K562 (cell line): ENCODE results near the gene WWOX. TPM values are rescaled to one million over a fixed set of nuclear protein-coding genes. Genes with fewer than 3 reads are reported as not detected.

Experiments
- ATAC-seq: fragments of 200-7000 bp; cut with Tn5 transposase; 3 replicates; pipeline ENCODE4 v1.9.1; 2020; ENCODE audit warnings: moderate library complexity
- BruUV-seq: library from RNA; stranded (reverse); fragments of 400-500 nt; replicated peaks from 2 replicates; lab custom pipeline; 2021; lab: Mats Ljungman, UMichigan
- CTCF ChIA-PET: fragments of 300-600 bp; formaldehyde crosslinking; extraction: SDS; loops from one replicate; lab custom pipeline; 2021; ENCODE audit warnings: low intra/inter-chr PET ratio; lab: Yijun Ruan, JAX
- POLR2A ChIA-PET: fragments of 300-600, 350-650 bp; sonication (Branson Sonifier 250); formaldehyde crosslinking; extraction: SDS; loops from one replicate; lab custom pipeline; 2021; ENCODE audit warnings: antibody characterized with exemption, inconsistent platforms; lab: Yijun Ruan, JAX
- DNase-seq, 4 experiments: peaks; one replicate each; pipeline versions ENCODE4 v3.0.0 to v3.0.0-alpha.2; 2011 to 2018; ENCODE audit warnings: low spot score in 3 of 4, mixed read lengths in 3 of 4; ENCODE audit errors: extremely low read depth in 1 of 4
- FAIRE-seq: peaks from 2 replicates; lab custom pipeline; 2011; peaks lifted over from hg19 to GRCh38; lab: Jason Lieb, UNC
- H2AFZ ChIP-seq: 2 replicates; pipeline ENCODE4 v1.6.0; 2011; ENCODE audit warnings: low read depth, low read length, control low read depth, inconsistent platforms
- H3K27ac ChIP-seq: fragments of 200-600 bp; 3 replicates; pipeline ENCODE4 v1.8.0; 2011; ENCODE audit warnings: low read depth, mild to moderate bottlenecking, control low read depth, inconsistent platforms, low read length, moderate library complexity, mixed read lengths; ENCODE audit errors: extremely low read depth
- H3K27me3 ChIP-seq, 2 experiments: fragments of 300-600 bp in 1 of 2; 2 replicates in 1 of 2; 3 replicates in 1 of 2; pipeline versions ENCODE4 v1.6.0 to v1.8.0; 2011; ENCODE audit warnings: inconsistent platforms in 2 of 2, low read length in 2 of 2, mild to moderate bottlenecking in 1 of 2, mixed read lengths in 1 of 2, moderate library complexity in 1 of 2; ENCODE audit not compliant: control insufficient read depth in 2 of 2, insufficient read depth in 2 of 2
- H3K36me3 ChIP-seq: fragments of 300-600 bp; 3 replicates; pipeline ENCODE4 v1.8.0; 2011; ENCODE audit warnings: mild to moderate bottlenecking, low read length, inconsistent platforms; ENCODE audit not compliant: control insufficient read depth, insufficient read depth
- H3K4me1 ChIP-seq, 2 experiments: fragments of 200-600 bp in 1 of 2; replicated peaks in 1 of 2; 2 replicates in 1 of 2; 3 replicates in 1 of 2; pipeline versions ENCODE4 v1.5.1 to v1.8.0; 2011; ENCODE audit warnings: inconsistent platforms in 2 of 2, low read length in 2 of 2, mild to moderate bottlenecking in 1 of 2, mixed read lengths in 1 of 2, moderate library complexity in 1 of 2; ENCODE audit not compliant: control insufficient read depth in 2 of 2, insufficient read depth in 2 of 2
- H3K4me2 ChIP-seq: 2 replicates; pipeline ENCODE4 v1.6.1; 2011; ENCODE audit warnings: low read length, control low read depth, inconsistent platforms, mixed read lengths; ENCODE audit not compliant: insufficient read depth
- H3K4me3 ChIP-seq: fragments of 200-600 bp; sonication (generic), shearing (Covaris generic); 2 replicates; pipeline ENCODE4 v1.5.1; 2016; ENCODE audit warnings: control low read depth, inconsistent platforms
- H3K79me2 ChIP-seq: fragments of 200-600 bp; 3 replicates; pipeline ENCODE4 v1.8.0; 2011; ENCODE audit warnings: low read length, inconsistent platforms; ENCODE audit not compliant: control insufficient read depth, insufficient read depth
- H3K9ac ChIP-seq, 2 experiments: 2 replicates each; pipeline versions ENCODE4 v1.6.0 to v1.6.1; 2011; ENCODE audit warnings: low read depth in 2 of 2, low read length in 2 of 2, control low read depth in 1 of 2, inconsistent platforms in 1 of 2, mild to moderate bottlenecking in 1 of 2, mixed read lengths in 1 of 2; ENCODE audit not compliant: insufficient read depth in 1 of 2
- H3K9me1 ChIP-seq: one replicate; pipeline ENCODE4 v1.6.0; 2011; ENCODE audit warnings: inconsistent platforms, mild to moderate bottlenecking, low read length, moderate library complexity; ENCODE audit not compliant: control insufficient read depth, insufficient read depth
- H3K9me3 ChIP-seq: replicated peaks from 2 replicates; pipeline ENCODE4 v1.5.1; 2011; ENCODE audit warnings: low read depth, low read length, inconsistent platforms; ENCODE audit not compliant: control insufficient read depth, insufficient read depth
- H4K20me1 ChIP-seq: replicated peaks from 2 replicates; pipeline ENCODE4 v1.6.1; 2011; ENCODE audit warnings: low read length, inconsistent platforms, mixed read lengths; ENCODE audit not compliant: control insufficient read depth, insufficient read depth
- BHLHE40 ChIP-seq: IDR thresholded peaks from 2 replicates; pipeline ENCODE4 v1.6.1; 2011; ENCODE audit warnings: low read length, improper control_type of control experiment
- DMBX1 ChIP-seq: fragments of 250-450 bp; sonication (Bioruptor Pico); IDR thresholded peaks from 2 replicates; pipeline ENCODE4 v1.8.0; 2022; ENCODE audit warnings: inconsistent platforms, mild to moderate bottlenecking, moderate library complexity, borderline replicate concordance
- ETV5 ChIP-seq: sonication (generic); formaldehyde crosslinking; IDR thresholded peaks from 2 replicates; pipeline ENCODE4 v1.4.0; 2020; ENCODE audit warnings: low read depth, mild to moderate bottlenecking, missing genetic modification reagents
- HSF4 ChIP-seq: fragments of 250-450 bp; sonication (Bioruptor Pico); IDR thresholded peaks from 2 replicates; pipeline ENCODE4 v2.1.2; 2022; ENCODE audit warnings: mild to moderate bottlenecking, moderate library complexity, borderline replicate concordance
- MXI1 ChIP-seq: IDR thresholded peaks from 2 replicates; pipeline ENCODE4 v1.6.1; 2011; ENCODE audit warnings: low read depth, mild to moderate bottlenecking, improper control_type of control experiment, low read length
- POLR2A ChIP-seq: fragments of 450-650 bp; conservative IDR thresholded peaks from 2 replicates; pipeline ENCODE4 v1.6.1; 2016
- SNRNP70 ChIP-seq: fragments of 200-400 bp; formaldehyde crosslinking; optimal IDR thresholded peaks from 2 replicates; pipeline ENCODE3; 2017; ENCODE audit warnings: low read depth, low read length
- SRF ChIP-seq, 2 experiments: fragments of 250-450, 450-650 bp in 1 of 2; sonication (Bioruptor Pico) in 1 of 2; sonication (generic) in 1 of 2; formaldehyde crosslinking; IDR thresholded peaks; 2 replicates each; pipeline versions ENCODE4 v1.5.0 to v1.5.1; 2020 to 2022; ENCODE audit warnings: mild to moderate bottlenecking in 1 of 2, missing genetic modification reagents in 1 of 2
- TAF7 ChIP-seq: fragments of 450-650 bp; IDR thresholded peaks from 2 replicates; pipeline ENCODE4 v1.6.1; 2016; ENCODE audit warnings: missing genetic modification characterization, missing compliant biosample characterization
- TAF9B ChIP-seq: fragments of 450-650 bp; IDR thresholded peaks from 2 replicates; pipeline ENCODE4 v1.6.1; 2018; ENCODE audit warnings: mild to moderate bottlenecking; ENCODE audit not compliant: partially characterized antibody
- TCF7L2 ChIP-seq: fragments of 150-350 bp; IDR thresholded peaks from 2 replicates; pipeline ENCODE4 v1.6.1; 2016; ENCODE audit warnings: low read depth, mild to moderate bottlenecking, low read length, moderate library complexity
- ZBTB17 ChIP-seq: fragments of 450-650 bp; formaldehyde crosslinking; IDR thresholded peaks from 2 replicates; pipeline ENCODE4 v1.4.0; 2020; ENCODE audit warnings: mild to moderate bottlenecking
- ZNF324 ChIP-seq: fragments of 250-450 bp; sonication (Bioruptor Pico); IDR thresholded peaks from 2 replicates; pipeline ENCODE4 v1.4.0; 2020; ENCODE audit warnings: mild to moderate bottlenecking
- WGBS: fragments of 100-300 bp; shearing (Covaris generic); methylation state at CpG from one replicate; pipeline ENCODE4 v1.1.6; 2016; ENCODE audit warnings: low coverage, mixed read lengths; ENCODE audit not compliant: insufficient coverage; ENCODE audit errors: missing lambda C conversion rate; 5-methylcytosine and 5-hydroxymethylcytosine counted together
- in situ Hi-C: fragments of 300-500 bp; cut with MboI; formaldehyde crosslinking; loops from 4 replicates; pipeline ENCODE4 v1.15.0; 2018; ENCODE audit warnings: inconsistent platforms, mixed read lengths
- intact Hi-C: fragments of 100-400 bp; cut with micrococcal nuclease; formaldehyde crosslinking; loops from 2 replicates; pipeline ENCODE4 v1.14.2; 2022
- polyA plus RNA-seq, 8 experiments: library from polyadenylated mRNA; depleted of rRNA in 4 of 8; stranded (reverse) in 5 of 8; unstranded in 3 of 8; fragments of >200 nt; fragmentation: Nextera tagmentation in 2 of 8; fragmentation: Illumina TruSeq in 1 of 8; extraction: Ambion mirVana in 2 of 8; extraction: Trizol in 1 of 8; gene quantifications; 2 replicates each; pipeline versions ENCODE4 v1.2.1 to v1.2.3, GENCODE V29; 2011 to 2014; ENCODE audit warnings: inconsistent platforms in 1 of 8, missing spikeins in 1 of 8
- total RNA-seq, 7 experiments: library from RNA; depleted of rRNA in 6 of 7; stranded (reverse); fragments of >200 nt in 6 of 7; fragmentation: Illumina TruSeq in 2 of 7; extraction: Trizol in 2 of 7; gene quantifications; 2 replicates each; pipeline versions ENCODE4 v1.2.1 to v1.2.3, GENCODE V29; 2011 to 2021; ENCODE audit warnings: low replicate concordance in 1 of 7
- TF ChIP-seq, protein P1 (sequence below): fragments of 450-650 bp; IDR thresholded peaks from 2 replicates; pipeline ENCODE4 v1.6.1; 2017; ENCODE audit warnings: antibody characterized with exemption

The WWOX gene
- total and polyA plus RNA-seq, 9 of the 15 experiments (the other 6 are each of a cell fraction or from before 2014, with no cell fraction given), result 1.6 to 22.7 (median 8.1) TPM

- TF ChIP-seq, protein P1, sequence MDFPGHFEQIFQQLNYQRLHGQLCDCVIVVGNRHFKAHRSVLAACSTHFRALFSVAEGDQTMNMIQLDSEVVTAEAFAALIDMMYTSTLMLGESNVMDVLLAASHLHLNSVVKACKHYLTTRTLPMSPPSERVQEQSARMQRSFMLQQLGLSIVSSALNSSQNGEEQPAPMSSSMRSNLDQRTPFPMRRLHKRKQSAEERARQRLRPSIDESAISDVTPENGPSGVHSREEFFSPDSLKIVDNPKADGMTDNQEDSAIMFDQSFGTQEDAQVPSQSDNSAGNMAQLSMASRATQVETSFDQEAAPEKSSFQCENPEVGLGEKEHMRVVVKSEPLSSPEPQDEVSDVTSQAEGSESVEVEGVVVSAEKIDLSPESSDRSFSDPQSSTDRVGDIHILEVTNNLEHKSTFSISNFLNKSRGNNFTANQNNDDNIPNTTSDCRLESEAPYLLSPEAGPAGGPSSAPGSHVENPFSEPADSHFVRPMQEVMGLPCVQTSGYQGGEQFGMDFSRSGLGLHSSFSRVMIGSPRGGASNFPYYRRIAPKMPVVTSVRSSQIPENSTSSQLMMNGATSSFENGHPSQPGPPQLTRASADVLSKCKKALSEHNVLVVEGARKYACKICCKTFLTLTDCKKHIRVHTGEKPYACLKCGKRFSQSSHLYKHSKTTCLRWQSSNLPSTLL, result no peak
- no peak for TF ChIP-seq POLR2A
- TF ChIP-seq MXI1, result no peak
- no peak for TF ChIP-seq ZNF324 (CRISPR knock-in tag)
- TF ChIP-seq TCF7L2, result no peak
- TF ChIP-seq SNRNP70, result no peak
- TF ChIP-seq, all 486 proteins: peak for 0
Observed at GRCh38 chr16:79164388-79164995, 1065.0 kb downstream of the WWOX start (continued).

- H3K9me1 ChIP-seq, result no peaks in the 10 kb centered on the region
- CTCF ChIA-PET, result no interaction called here
- no peak for TF ChIP-seq DMBX1 (CRISPR knock-in tag)
- TF ChIP-seq BHLHE40, result no peak
- TF ChIP-seq ETV5 (CRISPR knock-in tag), result no peak
- TF ChIP-seq SRF (CRISPR knock-in tag; IDR thresholded peaks at IDR 0.05), result no peak
- TF ChIP-seq TAF9B, result no peak
- no peak for TF ChIP-seq TAF7 (tag)
- TF ChIP-seq HSF4, result no peak
- no peak for TF ChIP-seq ZBTB17 (CRISPR knock-in tag)
Observed at GRCh38 chr16:79165079-79165478, 1065.6 kb downstream of the WWOX start.

More at GRCh38 chr16:79165079-79165478, 1065.6 kb downstream of the WWOX start:
- in situ Hi-C loops, result no loop called here
- no peaks in the 10 kb centered on the region for H3K79me2 ChIP-seq
- H3K27ac ChIP-seq, result no peak overlapping the region
- FAIRE-seq, result no peak
- BruUV-seq, result no TSS peak
- H4K20me1 ChIP-seq, result no peaks in the 10 kb centered on the region
- peaks cover 8 to 20% of the 10 kb centered on the region in 2 experiments; a peak in 3 of 5 replicates for H3K27me3 ChIP-seq
- no peak overlapping the region for H3K9ac ChIP-seq
- H3K4me1 ChIP-seq, result no peaks in the 10 kb centered on the region
- no peak overlapping the region for H3K4me3 ChIP-seq
- no peak overlapping the region for H2AFZ ChIP-seq
- no peaks in the 10 kb centered on the region for H3K9me3 ChIP-seq
- ATAC-seq, result no peak
- intact Hi-C loops, result no loop called here
- DNase-seq, result no peak
- POLR2A ChIA-PET, result interaction anchor here (0.6 kb wide), 1 partner anchor 27 kb away, joined by 3 read pairs; no protein-coding TSS in a partner anchor
- WGBS, result 18% methylated on average over 9 of the region's 9 CpGs
- no peaks in the 10 kb centered on the region for H3K36me3 ChIP-seq
- no peak overlapping the region for H3K4me2 ChIP-seq
